AG04450 (cell line): ENCODE data around the gene ACTG1. TPM values are rescaled to one million over a fixed set of nuclear protein-coding genes. Genes with fewer than 3 reads are reported as not detected.
A peak's percentile ranks its signal among the peaks of the same experiment; 100 is the strongest.

Experiments
- CTCF ChIA-PET: fragments of 300-600, 350-600 bp; formaldehyde crosslinking; extraction: SDS; loops from one replicate; lab custom pipeline; 2022; ENCODE audit warnings: antibody characterized with exemption, inconsistent platforms; lab: Charles Lee
- POLR2A ChIA-PET: fragments of 350-600 bp; formaldehyde crosslinking; extraction: SDS; loops from one replicate; lab custom pipeline; 2021; ENCODE audit warnings: antibody characterized with exemption, inconsistent platforms; lab: Yijun Ruan, JAX
- DNase-seq: peaks from one replicate; pipeline ENCODE4 v3.0.0-alpha.2; 2011; ENCODE audit warnings: low read depth, low spot score
- H3K27ac ChIP-seq: one replicate; pipeline ENCODE4 v1.5.1; 2012; ENCODE audit warnings: low read depth, low read length, control low read depth
- H3K27me3 ChIP-seq: one replicate; pipeline ENCODE4 v1.6.0; 2012; ENCODE audit warnings: low read length; ENCODE audit not compliant: control insufficient read depth, insufficient read depth
- H3K4me3 ChIP-seq: 2 replicates; pipeline ENCODE4 v1.5.1; 2011; ENCODE audit warnings: mild to moderate bottlenecking, low read depth, low read length, control low read depth
- H3K9me3 ChIP-seq: 2 replicates; pipeline ENCODE4 v1.5.1; 2012; ENCODE audit warnings: low read length; ENCODE audit not compliant: control insufficient read depth, insufficient read depth
- polyA minus RNA-seq: library from RNA; depleted of rRNA, polyadenylated mRNA; stranded (reverse); fragments of >200 nt; gene quantifications from 2 replicates; pipeline ENCODE4 v1.2.3, GENCODE V29; 2011; rRNA and poly(A)+ RNA removed
- polyA plus RNA-seq: library from polyadenylated mRNA; depleted of rRNA; stranded (reverse); fragments of >200 nt; gene quantifications from 2 replicates; pipeline ENCODE4 v1.2.3, GENCODE V29; 2011; rRNA removed
- TF ChIP-seq, protein P1 (sequence below): IDR thresholded peaks from 2 replicates; pipeline ENCODE4 v1.5.1; 2011; ENCODE audit warnings: low read depth, low read length, control low read depth, inconsistent platforms

ACTG1 gene
- polyA plus RNA-seq (2,721 and 3,607 TPM in 2 replicates), polyA minus RNA-seq (3,368 and 4,319 TPM in 2 replicates)

DNA sequence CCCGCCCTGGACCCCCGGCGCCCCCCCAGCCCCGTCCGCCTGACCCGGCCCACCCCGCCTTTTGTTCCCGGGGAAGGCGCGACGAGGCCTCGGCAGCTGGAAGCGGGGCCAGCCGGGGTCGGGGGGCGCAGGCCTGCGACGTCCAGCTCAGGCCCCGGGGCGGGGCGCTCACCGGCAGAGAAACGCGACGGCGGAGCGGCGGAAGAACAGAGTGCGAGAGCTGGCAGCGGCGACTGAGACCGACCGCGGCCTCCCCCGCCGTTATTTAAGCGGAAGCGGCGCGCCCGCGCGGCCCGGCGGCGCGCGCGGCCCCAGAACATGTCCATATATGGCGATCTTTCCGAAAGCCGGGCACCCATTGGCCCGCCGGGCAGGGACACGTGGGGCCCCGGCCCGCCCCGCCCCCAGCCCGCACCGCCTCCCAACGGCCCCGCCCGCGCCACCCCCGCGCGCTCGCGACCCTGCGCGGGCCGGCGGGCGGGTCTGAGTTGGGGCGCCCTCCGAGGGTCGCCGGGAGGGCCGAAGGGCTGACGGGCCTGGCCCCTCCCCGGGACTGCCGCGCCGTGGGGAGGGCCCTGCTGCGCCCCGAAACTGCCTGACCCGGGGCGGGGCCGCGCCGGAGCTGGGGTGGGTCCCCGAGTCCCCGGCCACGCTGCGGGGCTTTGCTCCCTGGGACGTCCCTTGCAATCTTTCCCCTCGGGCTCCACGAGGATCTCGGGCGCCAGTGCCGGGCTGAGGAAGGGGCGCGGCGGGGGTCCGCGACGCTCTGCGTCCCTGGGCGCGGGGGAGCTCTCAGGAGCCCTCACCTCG, at the start of gene ACTG1:
TSS of gene ACTG1 (minus strand) at position 238 of the 810 bp plus-strand sequence. CDS start 445 bp downstream, outside the sequence.
- POLR2A ChIA-PET = interaction anchor here (0.6 to 3.4 kb wide), 14 partner anchors 10 to 190 kb away, joined by 3 to 25 read pairs (median 4); partner anchors contain the start of genes ARL16, BAHCC1, FAAP100 and HGS
- Histone ChIP-seq H3K27me3 (no peaks in the 10 kb centered on the region), H3K27ac (peak within 1 kb of the TSS; percentile 98), H3K4me3 (peak within 1 kb of the TSS; percentile 96), H3K9me3 (no peaks in the 10 kb centered on the region; the same call in 1 of the 2 replicates)
- CTCF ChIA-PET = no interaction called here
- TF ChIP-seq, protein P1, sequence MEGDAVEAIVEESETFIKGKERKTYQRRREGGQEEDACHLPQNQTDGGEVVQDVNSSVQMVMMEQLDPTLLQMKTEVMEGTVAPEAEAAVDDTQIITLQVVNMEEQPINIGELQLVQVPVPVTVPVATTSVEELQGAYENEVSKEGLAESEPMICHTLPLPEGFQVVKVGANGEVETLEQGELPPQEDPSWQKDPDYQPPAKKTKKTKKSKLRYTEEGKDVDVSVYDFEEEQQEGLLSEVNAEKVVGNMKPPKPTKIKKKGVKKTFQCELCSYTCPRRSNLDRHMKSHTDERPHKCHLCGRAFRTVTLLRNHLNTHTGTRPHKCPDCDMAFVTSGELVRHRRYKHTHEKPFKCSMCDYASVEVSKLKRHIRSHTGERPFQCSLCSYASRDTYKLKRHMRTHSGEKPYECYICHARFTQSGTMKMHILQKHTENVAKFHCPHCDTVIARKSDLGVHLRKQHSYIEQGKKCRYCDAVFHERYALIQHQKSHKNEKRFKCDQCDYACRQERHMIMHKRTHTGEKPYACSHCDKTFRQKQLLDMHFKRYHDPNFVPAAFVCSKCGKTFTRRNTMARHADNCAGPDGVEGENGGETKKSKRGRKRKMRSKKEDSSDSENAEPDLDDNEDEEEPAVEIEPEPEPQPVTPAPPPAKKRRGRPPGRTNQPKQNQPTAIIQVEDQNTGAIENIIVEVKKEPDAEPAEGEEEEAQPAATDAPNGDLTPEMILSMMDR = no peak
- peak; percentile 72 for DNase-seq

DNA sequence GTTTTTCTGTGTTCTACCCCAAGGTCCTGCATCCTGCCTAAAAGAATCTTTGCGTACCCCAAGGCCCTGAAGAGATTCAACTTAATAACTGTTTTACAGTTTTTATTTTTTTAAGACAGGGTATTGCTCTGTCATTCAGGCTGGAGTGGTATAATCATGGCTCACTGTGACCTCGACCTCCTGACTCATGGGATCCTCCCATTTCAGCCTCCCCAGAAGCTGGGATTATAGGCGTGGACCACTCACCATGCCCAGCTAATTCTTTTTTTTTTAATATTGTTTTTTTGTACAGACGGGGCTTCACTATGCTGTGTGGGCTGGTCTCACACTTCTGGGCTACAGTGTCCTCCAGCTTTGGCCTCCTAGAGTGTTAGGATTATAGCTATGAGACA, 48.9 kb upstream of the ACTG1 start:
- TF ChIP-seq, protein P1 = no peak
- DNase-seq = no peak
- H3K4me3 ChIP-seq = no peak overlapping the region
- POLR2A ChIA-PET = interaction anchor here (1.5 kb wide), 1 partner anchor 21 kb away, joined by 4 read pairs; no protein-coding TSS in a partner anchor
- H3K27ac ChIP-seq = no peak overlapping the region
- H3K27me3 ChIP-seq = no peaks in the 10 kb centered on the region
- H3K9me3 ChIP-seq = no peaks in the 10 kb centered on the region
- CTCF ChIA-PET = interaction anchor here (0.9 to 1.2 kb wide), 2 partner anchors 21 to 39 kb away, joined by 4 read pairs; no protein-coding TSS in a partner anchor

DNA sequence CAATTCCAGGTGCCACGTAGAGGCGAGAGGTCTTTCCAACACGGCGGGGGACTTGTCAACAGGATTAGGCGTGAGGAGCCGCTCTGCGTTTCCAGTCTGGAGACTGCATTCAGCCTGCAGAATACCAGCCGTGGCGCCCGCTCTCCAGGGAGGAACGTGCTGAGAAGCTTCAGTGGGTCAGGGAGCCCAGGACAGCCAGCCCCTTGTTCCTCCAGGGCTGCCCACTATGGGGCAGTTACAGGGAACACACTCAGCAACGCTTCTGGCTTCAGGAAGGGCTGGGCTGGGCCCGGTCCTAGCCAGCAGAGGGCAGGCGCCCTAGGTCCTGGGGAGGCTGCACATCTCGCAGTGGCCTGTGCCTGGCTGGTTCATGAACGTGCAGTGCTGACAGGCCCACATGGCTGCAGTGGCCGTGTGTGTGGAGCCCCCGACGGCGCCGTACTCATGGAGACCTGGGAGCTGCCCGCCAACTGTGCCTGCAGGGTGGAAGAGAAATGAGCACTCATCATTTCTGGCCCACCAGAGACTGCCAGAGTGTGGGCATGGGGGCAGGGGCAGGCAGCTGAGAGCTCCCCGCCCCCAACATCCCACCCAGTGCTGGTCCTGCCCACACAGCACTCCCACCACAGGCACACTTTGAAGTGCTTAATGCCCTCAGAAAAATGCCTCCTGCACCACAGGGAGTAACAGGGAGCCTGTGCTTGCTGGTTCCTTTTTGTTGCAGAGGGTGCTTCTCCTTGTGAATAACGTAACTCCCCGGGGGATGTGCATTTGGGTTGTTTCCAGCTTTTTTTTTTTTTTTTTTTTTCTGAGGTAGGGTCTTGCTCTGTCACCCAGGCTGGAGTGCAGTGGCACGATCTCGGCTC, 46.6 kb upstream of the ACTG1 start:
- no peak for DNase-seq
- TF ChIP-seq, protein P1 = peak; percentile 25; the same call in 1 of the 2 replicates
- Histone ChIP-seq H3K27ac (no peak overlapping the region), H3K9me3 (no peaks in the 10 kb centered on the region), H3K4me3 (no peak overlapping the region), H3K27me3 (no peaks in the 10 kb centered on the region)
- CTCF ChIA-PET = interaction anchor here (1.2 kb wide), 1 partner anchor 42 kb away, joined by 3 read pairs; no protein-coding TSS in a partner anchor
- POLR2A ChIA-PET = no interaction called here

GRCh38 chr17:81558115-81558468, 45.5 kb upstream of the ACTG1 start:
- H3K4me3 ChIP-seq = no peak overlapping the region
- H3K27me3 ChIP-seq = no peaks in the 10 kb centered on the region
- ChIA-PET POLR2A (interaction anchor here (1.4 kb wide), 1 partner anchor 9 kb away, joined by 3 read pairs; no protein-coding TSS in a partner anchor), CTCF (interaction anchor here (1.8 kb wide), 1 partner anchor 43 kb away, joined by 8 read pairs; no protein-coding TSS in a partner anchor)
- H3K9me3 ChIP-seq = no peaks in the 10 kb centered on the region
- DNase-seq = no peak
- H3K27ac ChIP-seq = peak overlapping the region; percentile 11
- TF ChIP-seq, protein P1 = no peak
